ENCODE data around the gene GPR21.

The GPR21 gene

DNA sequence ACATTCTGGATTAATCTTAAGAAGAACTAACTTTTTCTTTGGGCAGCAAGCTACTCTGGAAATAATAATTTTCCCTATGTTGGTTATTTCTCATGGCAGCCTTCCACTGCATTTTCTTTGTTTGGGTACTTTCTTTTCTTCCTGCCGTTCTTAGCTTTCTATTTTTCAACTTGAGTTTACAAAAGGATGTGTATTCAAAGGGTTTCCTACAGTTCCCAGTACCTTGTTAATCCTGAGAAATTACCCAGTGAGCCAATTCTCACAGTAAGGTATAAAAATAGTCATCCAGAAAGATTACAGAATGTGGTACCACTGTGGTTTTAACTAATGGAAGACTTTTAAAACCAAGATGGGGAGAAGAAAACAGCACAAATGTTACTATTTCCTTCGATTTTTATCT is 20.2 kb downstream of the GPR21 start:
- no peaks in the 10 kb centered on the region for H3K27me3 ChIP-seq (ENCODE audit: insufficient read depth, poor library complexity, severe bottlenecking)
- no peak overlapping the region for H3K27ac ChIP-seq (replicated peaks)
- no peak overlapping the region for H3K4me3 ChIP-seq (replicated peaks; ENCODE audit: insufficient read depth, low read length)
- no peak for DNase-seq (ENCODE audit: low read depth in 1 of 2, low spot score in 1 of 2)
- no peak for TF ChIP-seq GABPA (IDR thresholded peaks at IDR 0.05; ENCODE audit: low read depth)
- TF ChIP-seq, protein P1, sequence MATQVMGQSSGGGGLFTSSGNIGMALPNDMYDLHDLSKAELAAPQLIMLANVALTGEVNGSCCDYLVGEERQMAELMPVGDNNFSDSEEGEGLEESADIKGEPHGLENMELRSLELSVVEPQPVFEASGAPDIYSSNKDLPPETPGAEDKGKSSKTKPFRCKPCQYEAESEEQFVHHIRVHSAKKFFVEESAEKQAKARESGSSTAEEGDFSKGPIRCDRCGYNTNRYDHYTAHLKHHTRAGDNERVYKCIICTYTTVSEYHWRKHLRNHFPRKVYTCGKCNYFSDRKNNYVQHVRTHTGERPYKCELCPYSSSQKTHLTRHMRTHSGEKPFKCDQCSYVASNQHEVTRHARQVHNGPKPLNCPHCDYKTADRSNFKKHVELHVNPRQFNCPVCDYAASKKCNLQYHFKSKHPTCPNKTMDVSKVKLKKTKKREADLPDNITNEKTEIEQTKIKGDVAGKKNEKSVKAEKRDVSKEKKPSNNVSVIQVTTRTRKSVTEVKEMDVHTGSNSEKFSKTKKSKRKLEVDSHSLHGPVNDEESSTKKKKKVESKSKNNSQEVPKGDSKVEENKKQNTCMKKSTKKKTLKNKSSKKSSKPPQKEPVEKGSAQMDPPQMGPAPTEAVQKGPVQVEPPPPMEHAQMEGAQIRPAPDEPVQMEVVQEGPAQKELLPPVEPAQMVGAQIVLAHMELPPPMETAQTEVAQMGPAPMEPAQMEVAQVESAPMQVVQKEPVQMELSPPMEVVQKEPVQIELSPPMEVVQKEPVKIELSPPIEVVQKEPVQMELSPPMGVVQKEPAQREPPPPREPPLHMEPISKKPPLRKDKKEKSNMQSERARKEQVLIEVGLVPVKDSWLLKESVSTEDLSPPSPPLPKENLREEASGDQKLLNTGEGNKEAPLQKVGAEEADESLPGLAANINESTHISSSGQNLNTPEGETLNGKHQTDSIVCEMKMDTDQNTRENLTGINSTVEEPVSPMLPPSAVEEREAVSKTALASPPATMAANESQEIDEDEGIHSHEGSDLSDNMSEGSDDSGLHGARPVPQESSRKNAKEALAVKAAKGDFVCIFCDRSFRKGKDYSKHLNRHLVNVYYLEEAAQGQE (IDR thresholded peaks at IDR 0.05; ENCODE audit: insufficient replicate concordance, low read depth) = no peak
- TF ChIP-seq SPI1 (IDR thresholded peaks at IDR 0.05; ENCODE audit: borderline replicate concordance, low read depth) = no peak
- no peak for TF ChIP-seq POLR2AphosphoS5 (IDR thresholded peaks at IDR 0.05; ENCODE audit: low read depth)
- TF ChIP-seq CTCF (IDR thresholded peaks at IDR 0.05; ENCODE audit: insufficient read depth, low read length) = no peak

DNA sequence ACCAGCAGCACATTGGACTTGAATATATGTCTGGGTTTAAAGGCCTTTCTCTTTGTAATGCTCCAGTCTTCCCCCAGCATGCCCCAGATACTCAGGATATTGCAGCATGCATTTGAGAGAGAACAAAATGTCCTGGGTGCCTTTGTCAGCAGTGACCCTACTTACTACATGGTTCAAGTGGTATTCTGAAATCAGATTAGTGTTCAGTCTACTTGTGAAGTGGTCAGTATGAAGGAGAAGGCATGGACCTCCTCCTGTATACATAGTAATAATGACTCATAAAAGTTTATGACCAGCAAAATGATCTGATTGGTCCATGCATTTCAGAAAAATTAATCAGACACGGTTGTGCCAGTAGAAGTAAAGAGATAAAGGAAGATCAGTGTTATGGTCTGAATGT is 25.4 kb downstream of the GPR21 start:
- no peak overlapping the region for H3K27ac ChIP-seq (replicated peaks)
- DNase-seq (ENCODE audit: low read depth in 1 of 2, low spot score in 1 of 2) = no peak
- H3K27me3 ChIP-seq (ENCODE audit: insufficient read depth, poor library complexity, severe bottlenecking) = no peaks in the 10 kb centered on the region
- TF ChIP-seq POLR2AphosphoS5 (IDR thresholded peaks at IDR 0.05; ENCODE audit: low read depth) = no peak
- TF ChIP-seq CTCF (IDR thresholded peaks at IDR 0.05; ENCODE audit: insufficient read depth, low read length) = no peak
- no peak for TF ChIP-seq GABPA (IDR thresholded peaks at IDR 0.05; ENCODE audit: low read depth)
- no peak for TF ChIP-seq SPI1 (IDR thresholded peaks at IDR 0.05; ENCODE audit: borderline replicate concordance, low read depth)
- TF ChIP-seq, protein P1 (IDR thresholded peaks at IDR 0.05; ENCODE audit: insufficient replicate concordance, low read depth) = no peak
- no peak overlapping the region for H3K4me3 ChIP-seq (replicated peaks; ENCODE audit: insufficient read depth, low read length)

- H3K27me3 ChIP-seq (ENCODE audit: insufficient read depth, poor library complexity, severe bottlenecking) = no peaks in the 10 kb centered on the region
- DNase-seq (ENCODE audit: low read depth in 1 of 2, low spot score in 1 of 2) = no peak
- H3K27ac ChIP-seq (replicated peaks) = no peak overlapping the region
- no peak overlapping the region for H3K4me3 ChIP-seq (replicated peaks; ENCODE audit: insufficient read depth, low read length)
- TF ChIP-seq SPI1 (IDR thresholded peaks at IDR 0.05; ENCODE audit: borderline replicate concordance, low read depth) (no peak), CTCF (IDR thresholded peaks at IDR 0.05; ENCODE audit: insufficient read depth, low read length) (no peak), GABPA (IDR thresholded peaks at IDR 0.05; ENCODE audit: low read depth) (no peak), POLR2AphosphoS5 (IDR thresholded peaks at IDR 0.05; ENCODE audit: low read depth) (no peak)
- TF ChIP-seq, protein P1 (IDR thresholded peaks at IDR 0.05; ENCODE audit: insufficient replicate concordance, low read depth) = no peak
Measured at GRCh38 chr9:123059472-123060220, 26.2 kb downstream of the GPR21 start.
